NCI-H345 treated with DMSO at 0.1 percent for 48 hours (cell line): ENCODE measurements around the gene SCAPER.
"Not testable (repeated sequence)": the region's sequence is repeated elsewhere in the genome, so short reads cannot be mapped to it uniquely, and the experiment has no call there.

Experiments used
- DNase-seq: peaks from one replicate; lab custom pipeline; 2025; ENCODE audit not compliant: unreplicated experiment; lab: John Stamatoyannopoulos, UW

The SCAPER gene

DNA sequence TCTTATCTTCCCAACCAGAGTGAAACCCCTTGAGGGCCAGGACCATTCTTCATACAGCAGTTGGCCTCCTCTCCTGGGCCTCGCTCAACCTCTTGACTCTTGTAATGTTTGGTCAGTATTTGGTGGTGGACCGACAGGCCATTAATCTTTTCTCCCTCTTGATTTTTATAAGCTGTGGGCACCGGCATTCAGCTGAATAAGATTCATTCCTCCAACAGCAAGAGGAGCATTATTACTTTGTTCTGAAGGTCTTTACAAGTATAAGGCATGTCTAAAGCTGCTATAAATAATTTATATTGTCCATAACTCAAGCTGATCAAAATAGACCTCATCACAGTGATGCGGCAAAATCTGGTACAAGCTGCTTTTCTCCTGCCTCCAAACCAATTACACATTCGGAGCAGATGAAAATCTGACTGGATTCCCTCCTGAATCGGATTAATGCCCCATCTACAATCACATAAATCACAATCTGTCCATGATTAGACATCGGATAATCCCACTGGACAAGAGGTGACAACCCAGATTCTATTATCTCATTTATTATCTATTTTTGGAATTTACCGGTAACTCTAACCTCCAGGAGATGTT is 576.9 kb downstream of the SCAPER start:
- DNase-seq = no peak

DNA sequence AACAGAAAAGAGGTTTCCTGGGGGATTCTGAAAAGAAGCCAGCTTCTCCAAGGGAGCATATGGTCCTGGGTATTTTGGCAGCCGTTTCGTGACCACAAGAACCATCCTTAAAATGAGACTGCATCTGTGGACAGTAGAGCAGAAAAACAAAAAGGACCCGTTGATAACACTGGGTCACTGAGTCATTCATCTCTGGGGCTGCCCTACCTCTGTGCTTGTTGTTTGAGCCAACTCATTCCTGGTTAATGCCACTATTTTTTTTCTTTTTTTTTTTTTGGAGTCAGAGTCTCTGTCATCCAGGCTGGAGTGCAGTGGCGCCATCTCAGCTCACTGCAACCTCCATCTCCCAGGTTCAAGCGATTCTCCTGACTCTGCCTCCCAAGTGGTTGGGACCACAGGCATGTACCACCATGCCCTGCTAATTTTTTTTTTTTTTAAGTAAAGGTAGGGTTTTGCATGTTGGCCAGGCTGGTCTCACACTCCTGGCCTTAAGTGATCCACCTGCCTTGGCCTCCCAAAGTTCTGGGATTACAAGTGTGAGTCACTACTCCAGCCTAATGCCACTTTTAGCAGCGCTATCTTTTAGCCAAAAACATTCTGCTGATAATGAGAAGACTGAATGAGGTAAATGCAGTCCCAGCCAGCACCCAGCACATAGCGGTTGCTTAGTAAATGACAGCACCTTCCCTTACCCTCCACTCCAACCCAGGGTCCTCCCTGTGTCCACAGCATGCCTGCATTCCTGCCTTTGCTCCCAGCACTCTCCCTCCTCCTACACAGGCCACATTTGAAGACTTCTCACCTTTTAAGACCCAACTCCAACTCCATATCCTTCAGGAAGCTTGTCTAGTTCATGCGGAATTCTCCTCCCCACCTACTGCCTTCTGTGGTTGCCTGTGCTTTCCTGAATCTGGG is 577.7 kb downstream of the SCAPER start:
- DNase-seq = no peak

DNA sequence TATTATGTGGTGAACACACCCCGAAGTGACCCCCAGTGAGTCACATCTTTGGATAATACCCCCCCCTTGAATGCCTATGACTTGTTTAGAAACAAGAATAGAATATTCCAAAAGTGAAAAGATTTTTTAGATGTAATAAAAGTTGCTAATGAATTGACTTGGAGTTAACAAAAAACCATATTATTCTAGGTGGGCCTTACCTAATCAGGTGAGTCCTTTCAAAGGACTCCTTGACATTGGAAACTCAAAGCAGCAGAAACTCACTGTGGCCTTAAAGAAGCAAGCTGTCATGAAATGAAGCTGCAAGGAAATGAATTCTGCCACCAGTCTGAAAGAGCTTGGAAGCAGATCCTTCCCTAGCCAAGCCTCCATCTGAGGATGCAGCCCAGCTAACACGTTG is 579.4 kb downstream of the SCAPER start:
- no peak for DNase-seq

DNA sequence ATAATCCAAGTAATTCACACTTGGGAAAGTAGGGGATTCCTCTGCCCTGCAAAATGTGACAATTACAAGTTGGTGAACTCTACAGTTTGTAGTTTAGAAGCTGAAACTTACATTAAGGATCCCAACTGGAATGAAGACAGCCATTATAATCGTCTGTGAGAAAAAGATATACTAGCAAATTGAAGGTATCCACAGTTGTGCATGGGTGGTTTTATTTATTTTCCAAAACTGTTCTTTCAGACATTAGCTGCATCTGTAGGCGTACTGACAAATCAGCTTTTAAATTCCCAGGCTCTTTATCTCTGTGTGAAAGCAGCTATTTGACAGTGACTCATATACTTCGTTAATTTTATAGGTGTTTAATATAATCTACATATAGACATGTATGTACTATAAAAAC is 581.1 kb downstream of the SCAPER start:
- no peak for DNase-seq

DNA sequence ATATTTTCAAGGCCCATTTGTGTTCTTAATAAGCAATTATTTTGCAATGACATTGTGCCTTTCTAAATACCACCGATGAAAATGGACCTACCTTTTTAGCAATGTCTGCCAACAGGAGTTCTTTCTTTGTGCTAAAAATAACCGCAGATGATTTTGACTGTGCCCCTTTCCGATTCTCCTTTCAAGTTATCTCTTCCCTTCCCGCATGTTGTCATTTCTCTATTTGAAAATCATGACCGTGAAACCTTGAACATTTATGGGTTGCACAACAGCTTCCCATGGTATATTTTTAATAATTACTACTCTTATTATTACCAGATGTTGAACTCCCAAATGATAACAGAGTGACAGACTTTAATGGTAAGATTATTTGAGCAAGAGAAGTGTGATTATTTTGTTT is 583.5 kb downstream of the SCAPER start:
- DNase-seq = no peak

DNA sequence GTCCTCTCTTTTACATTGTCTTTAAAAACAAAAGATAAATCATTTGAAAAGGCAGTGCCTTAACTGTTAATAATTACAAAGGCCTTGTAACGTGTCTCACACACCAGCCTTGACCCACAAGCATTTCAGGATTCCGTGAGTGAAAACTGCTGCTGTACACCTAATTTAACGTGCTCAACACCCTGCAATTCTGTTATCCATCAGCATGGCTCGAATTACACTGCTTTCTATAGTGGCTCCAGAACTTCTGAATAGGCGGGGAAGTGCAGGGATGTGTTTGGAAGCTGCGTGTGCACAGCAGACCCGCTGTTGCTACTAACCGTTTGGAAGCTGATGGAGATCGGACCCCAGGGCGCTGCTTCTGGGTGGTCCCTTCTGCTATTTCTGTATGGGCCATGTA is 584.0 kb downstream of the SCAPER start:
- DNase-seq = no peak

DNA sequence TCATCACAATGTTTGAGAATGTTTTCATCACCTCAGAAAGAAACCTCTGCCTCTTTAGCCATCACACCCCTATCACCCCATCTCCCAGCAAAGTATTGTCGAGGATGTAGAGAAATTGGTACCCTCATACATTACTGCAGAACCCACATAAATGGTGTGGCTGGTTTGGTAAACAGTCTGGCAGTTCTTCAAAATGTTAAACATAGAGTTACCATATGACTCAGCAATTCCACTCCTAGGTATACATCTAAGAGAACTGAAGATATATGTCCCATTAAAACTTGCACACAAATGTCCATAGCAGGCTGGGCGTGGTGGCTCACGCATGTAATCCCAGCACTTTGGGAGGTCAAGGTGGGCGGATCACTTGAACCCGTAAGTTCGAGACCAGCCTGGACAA is 585.1 kb downstream of the SCAPER start:
- no peak for DNase-seq

DNA sequence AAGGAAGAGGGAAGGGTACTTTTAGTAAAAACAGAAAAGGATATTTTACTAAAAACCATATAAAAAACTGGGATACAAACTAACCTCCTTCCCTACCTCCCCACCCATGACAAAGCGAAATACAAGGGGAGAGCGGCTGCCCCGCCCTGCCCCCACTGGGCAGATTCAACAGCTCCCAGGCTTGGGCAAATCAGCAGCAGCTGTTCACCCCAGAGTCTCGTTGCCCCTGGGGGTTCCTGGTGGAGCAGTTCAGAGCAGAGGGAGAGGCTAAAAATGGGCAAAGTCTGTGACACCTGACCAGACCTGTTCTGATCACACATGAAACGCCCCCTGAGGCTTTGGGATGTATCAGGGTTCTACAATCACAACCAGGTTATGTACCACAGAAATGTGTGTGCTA is 591.4 kb downstream of the SCAPER start:
- DNase-seq = no peak

DNA sequence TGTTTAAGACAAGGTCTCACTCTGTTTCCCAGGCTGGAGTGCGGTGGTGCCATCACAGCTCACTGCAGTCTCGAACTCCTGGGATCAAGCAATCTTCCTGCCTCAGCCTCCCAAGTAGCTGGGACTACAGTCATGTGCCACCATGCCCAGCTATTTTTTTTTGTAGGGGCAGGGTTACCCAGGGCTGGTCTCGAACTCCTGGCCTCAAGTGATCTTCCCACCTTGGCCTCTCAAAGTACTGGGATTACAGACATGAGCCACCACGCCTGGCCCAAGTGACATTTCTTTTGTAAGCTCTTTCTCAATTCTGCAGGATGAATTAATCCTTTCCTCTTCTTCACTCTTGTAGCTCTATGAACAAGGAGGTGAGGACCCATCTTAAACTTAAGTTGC is 592.0 kb downstream of the SCAPER start:
- DNase-seq = not testable (repeated sequence)

DNA sequence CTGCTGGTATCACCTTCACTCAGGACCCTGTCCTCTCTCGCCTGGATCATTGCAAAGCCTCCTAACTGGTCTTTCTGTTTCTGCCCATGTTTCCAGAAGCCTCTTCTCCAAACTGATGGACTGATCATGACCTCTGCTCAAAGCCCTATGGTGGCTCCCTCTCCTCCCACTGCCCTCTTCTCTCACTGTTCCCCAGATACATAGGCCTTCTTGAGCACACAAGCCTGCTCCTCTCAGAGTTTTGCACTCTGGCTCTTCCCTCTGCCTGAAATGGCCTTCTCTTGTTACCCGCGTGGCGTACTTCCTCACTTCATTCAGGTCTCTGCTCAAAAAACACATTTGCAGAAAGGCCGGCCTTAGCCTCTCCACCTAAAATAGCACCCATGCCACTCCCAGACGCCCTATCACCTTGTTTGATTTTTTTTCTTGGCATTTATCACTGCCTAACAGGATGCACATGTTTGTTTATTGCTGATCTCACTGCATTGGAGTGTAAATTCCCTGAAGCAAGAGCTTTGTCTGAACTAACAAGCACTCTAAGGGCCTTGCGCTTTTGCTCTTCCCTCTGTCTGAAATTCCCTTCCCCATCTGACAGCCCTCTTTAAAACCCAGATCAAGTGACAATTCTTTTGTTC is 592.5 kb downstream of the SCAPER start:
- DNase-seq = no peak

DNA sequence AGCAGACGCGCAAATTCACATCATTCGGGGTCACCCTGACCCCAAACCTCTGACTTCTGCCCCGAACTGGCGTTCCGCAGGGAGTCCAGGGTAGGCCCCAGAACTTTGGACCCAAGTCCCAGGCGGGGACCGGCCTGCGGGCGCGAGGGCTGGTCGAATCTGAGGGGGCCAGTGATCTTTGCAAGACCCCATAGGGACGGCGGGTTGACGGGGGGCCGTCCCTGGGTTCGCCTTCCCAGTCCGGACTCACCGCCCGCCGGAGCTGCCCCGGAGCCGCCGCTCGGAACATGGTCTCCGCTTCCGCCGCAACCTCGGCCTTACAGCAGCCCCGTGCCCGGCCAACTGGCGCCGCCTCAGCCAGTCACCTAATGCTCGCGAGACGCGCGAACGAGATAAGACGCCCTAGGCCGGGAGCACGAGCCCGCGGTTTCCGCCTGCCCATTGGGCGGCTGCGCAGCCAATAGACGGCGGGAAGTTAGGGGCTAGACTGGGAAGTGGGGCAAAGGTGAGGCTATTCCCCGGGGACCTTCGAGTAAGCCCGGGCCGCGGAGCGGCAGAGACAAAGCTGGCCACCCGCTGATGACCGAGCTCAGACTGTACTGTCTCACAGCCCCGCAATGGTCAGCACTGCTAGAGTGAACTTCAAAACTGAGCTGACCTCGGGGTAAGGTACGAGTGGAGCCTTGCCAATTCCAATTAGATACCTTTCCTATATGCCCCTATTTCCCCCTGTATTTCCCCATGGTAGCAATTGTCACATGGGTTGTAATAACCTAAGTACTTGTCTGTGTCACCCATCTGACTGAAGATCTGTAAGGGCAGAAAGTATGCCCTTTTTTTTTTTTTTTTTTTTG is 593.8 kb downstream of the SCAPER start, which contains the start of gene ETFA:
ETFA (minus strand) TSS at position 370 of the 854 bp plus-strand sequence; CDS start at position 289, 81 bp downstream.
- DNase-seq = peak; percentile 78

DNA sequence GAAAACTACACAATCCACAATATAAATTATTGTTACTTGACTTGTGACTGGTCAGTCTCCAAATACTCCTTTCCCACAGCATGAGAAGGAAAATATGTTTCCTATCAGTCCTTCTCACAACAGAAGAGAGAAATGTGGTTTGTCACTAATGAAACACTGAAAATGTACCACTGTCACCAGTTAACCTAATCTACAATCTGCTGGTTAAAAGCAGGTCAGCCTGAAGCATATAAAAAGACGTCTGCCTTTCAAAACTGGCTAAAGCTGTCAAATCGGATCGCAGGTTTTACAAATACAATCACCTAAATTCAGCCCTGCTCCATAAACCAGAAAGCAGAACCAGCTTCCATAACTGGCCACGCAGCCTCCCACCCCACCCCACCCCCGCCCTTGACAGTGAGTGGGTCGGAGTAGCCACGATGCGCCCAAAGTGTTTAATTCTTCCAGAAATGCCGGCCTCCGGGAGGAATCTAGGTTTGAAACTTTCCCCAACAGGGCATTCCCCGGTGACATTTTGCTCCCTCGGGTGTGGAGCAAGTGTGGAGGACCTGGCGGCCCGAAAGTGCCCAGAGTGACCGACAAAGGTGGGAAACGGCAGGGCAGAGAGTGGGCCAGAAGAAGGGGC is 594.6 kb downstream of the SCAPER start:
- no peak for DNase-seq

DNA sequence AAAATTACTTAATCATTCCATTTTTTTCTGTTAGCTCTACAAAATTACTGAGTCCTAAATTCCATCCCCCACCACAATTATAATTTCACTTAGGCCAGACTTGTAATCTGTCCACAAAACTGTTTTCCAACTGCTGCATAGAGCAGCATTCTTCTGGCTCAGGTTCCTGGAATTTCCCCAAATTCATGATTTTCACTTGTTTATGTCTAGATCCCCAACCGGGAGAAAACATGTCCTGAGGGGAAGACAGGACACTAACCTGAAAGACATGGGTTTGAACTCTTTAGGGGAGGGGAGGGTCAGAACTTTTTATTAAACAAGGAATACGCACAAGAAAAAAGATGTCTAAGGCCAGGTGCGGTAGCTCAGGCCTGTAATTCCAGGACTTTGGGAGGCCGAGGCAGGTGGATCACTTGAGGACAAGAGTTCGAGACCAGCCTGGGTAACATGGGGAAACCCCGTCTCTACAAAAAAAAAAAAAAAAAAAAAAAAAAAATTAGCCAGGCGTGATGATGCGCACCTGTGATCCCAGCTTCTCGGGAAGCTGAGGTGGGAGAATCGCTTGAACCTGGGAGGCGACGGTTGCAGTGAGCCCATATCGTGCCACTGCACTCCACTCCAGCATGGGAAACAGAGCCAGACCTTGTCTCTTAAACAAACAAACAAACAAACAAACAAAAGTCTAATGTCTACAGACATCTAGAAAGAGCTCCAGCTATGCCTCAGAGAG is 595.4 kb downstream of the SCAPER start:
- DNase-seq = no peak

DNA sequence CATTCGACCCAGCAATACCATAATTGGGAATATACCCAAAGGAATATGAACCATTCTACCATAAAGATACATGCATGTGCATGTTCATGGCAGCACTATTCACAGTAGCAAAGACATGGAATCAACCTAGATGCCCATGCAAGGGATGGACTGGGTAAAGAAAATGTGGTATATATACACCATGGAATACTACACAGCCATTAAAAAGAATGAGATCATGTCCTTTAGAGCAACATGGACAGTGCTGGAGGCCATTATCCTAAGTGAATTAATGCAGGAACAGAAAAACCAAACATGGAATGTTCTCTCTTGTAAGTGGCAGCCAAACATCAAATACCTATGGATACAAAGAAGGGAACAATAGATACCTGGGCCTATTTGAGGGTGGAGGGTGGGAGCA is 601.2 kb downstream of the SCAPER start:
- no peak for DNase-seq

DNA sequence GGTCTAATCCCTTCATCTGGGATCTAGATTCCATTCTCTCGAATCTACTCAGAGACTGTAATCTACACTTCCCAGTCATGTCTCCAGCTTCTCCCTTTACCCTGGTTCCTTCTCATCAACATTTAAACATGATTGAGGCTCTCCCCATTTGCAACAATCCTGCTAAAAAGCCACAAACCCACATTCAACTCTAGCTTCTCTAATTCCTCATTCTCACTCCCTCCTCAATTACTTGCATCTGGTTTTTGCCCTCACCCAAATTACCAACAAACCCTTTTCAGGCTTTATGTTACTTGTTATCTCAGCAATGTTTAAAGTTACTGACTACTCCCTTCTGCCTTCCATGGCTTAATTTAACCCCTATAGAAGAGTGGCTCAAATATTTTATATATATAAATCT is 605.4 kb downstream of the SCAPER start:
- DNase-seq = no peak

DNA sequence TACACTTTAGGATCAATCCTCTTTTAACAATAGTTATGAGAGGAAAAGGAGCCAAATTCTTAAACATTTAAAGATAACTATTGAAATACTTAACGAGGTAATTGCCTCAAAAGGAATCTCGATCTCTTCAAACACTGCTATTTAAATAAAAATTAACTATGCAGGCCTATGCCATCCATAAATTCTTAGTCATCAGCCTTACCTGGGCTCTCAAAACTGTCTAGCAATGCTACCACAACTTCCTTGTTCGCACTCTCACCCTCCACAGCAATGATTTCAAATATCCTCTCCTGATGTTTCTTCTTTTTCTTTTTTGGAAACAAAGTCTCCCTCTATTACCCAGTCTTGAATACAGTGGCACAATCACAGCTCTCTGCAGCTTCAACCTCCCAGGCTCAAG is 606.2 kb downstream of the SCAPER start:
- DNase-seq = no peak

DNA sequence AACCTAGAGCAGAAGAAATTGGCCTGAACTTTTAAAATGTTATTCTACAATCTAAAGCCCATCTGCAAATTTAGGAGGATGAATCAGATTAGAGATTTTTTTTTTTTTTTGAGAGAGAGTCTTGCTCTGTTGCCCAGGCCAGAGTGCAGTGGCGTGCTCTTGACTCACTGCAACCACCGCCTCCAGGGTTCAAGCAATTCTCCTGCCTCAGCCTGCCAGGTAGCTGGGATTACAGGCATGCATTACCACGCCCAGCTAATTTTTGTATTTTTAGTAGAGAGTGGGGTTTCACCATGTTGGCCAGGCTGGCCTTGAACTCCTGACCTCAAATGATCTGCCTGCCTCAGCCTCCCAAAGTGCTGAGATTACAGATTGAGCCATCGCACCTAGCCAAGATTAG is 607.2 kb downstream of the SCAPER start:
- not testable (repeated sequence) for DNase-seq
